GM23338 (cell line): ENCODE measurements around the gene FRYL. TPM values are rescaled to one million over a fixed set of nuclear protein-coding genes. Genes with fewer than 3 reads are reported as not detected.

Source experiments
- ATAC-seq: fragments of 200-7000 bp; cut with Tn5 transposase; 3 replicates; pipeline ENCODE4 v1.9.1; 2020
- DNase-seq: peaks from one replicate; pipeline ENCODE4 v3.0.0-alpha.2; 2015; ENCODE audit warnings: low spot score
- H2AFZ ChIP-seq: fragments of 200-600 bp; sonication (generic); 2 replicates; pipeline ENCODE4 v1.8.0; 2016; ENCODE audit warnings: antibody characterized with exemption, mild to moderate bottlenecking, moderate library complexity
- H3F3A ChIP-seq: fragments of 200-600 bp; sonication (generic); replicated peaks from 2 replicates; pipeline ENCODE4 v1.8.0; 2017; ENCODE audit warnings: antibody characterized with exemption, mixed run types, low read depth
- H3K27ac ChIP-seq: fragments of 200-600 bp; sonication (generic); 2 replicates; pipeline ENCODE4 v1.6.1; 2016; ENCODE audit warnings: low read depth
- H3K27me3 ChIP-seq: fragments of 200-600 bp; sonication (generic); 2 replicates; pipeline ENCODE4 v1.8.0; 2016; ENCODE audit warnings: mild to moderate bottlenecking, mixed run types, moderate library complexity; ENCODE audit not compliant: insufficient read depth
- H3K36me3 ChIP-seq: fragments of 200-600 bp; sonication (generic); 2 replicates; pipeline ENCODE4 v1.8.0; 2016; ENCODE audit warnings: mild to moderate bottlenecking; ENCODE audit not compliant: insufficient read depth
- H3K4me1 ChIP-seq: fragments of 200-600 bp; sonication (generic); 2 replicates; pipeline ENCODE4 v1.8.0; 2016; ENCODE audit warnings: mild to moderate bottlenecking, moderate library complexity; ENCODE audit not compliant: insufficient read depth
- H3K4me2 ChIP-seq: fragments of 200-600 bp; sonication (generic); 2 replicates; pipeline ENCODE4 v1.7.1; 2017; ENCODE audit warnings: mixed run types
- H3K4me3 ChIP-seq: fragments of 200-600 bp; sonication (generic); 2 replicates; pipeline ENCODE4 v1.6.1; 2016; ENCODE audit warnings: mixed run types
- H3K79me2 ChIP-seq: fragments of 200-600 bp; sonication (generic); replicated peaks from 2 replicates; pipeline ENCODE4 v1.8.0; 2017; ENCODE audit warnings: mild to moderate bottlenecking; ENCODE audit not compliant: insufficient read depth
- H3K9me2 ChIP-seq: fragments of 200-600 bp; sonication (generic); 2 replicates; pipeline ENCODE4 v1.8.0; 2017; ENCODE audit not compliant: insufficient read depth
- H4K20me1 ChIP-seq: fragments of 200-600 bp; sonication (generic); replicated peaks from 2 replicates; pipeline ENCODE4 v1.8.0; 2017; ENCODE audit warnings: mild to moderate bottlenecking; ENCODE audit not compliant: insufficient read depth
- H3K27ac Mint-ChIP-seq: 2 replicates; pipeline ENCODE4 v1.8.0; 2020; ENCODE audit warnings: inconsistent platforms, mild to moderate bottlenecking, moderate library complexity, mixed read lengths
- H3K27me3 Mint-ChIP-seq: 3 replicates; pipeline ENCODE4 v1.8.0; 2022; ENCODE audit warnings: low read depth, mild to moderate bottlenecking, moderate library complexity, mixed read lengths, inconsistent platforms; ENCODE audit not compliant: insufficient read depth, poor library complexity
- H3K36me3 Mint-ChIP-seq: 3 replicates; pipeline ENCODE4 v1.8.0; 2021; ENCODE audit warnings: low read depth, mild to moderate bottlenecking, inconsistent platforms, moderate library complexity, mixed read lengths
- H3K4me1 Mint-ChIP-seq: 3 replicates; pipeline ENCODE4 v1.8.0; 2020; ENCODE audit warnings: mild to moderate bottlenecking, inconsistent platforms, mixed read lengths
- H3K4me3 Mint-ChIP-seq: 3 replicates; pipeline ENCODE4 v1.8.0; 2021; ENCODE audit warnings: moderate library complexity, mild to moderate bottlenecking, inconsistent platforms, mixed read lengths
- H3K9me3 Mint-ChIP-seq: 3 replicates; pipeline ENCODE4 v1.8.0; 2020; ENCODE audit warnings: moderate library complexity, mild to moderate bottlenecking, inconsistent platforms, mixed read lengths
- CREB1 ChIP-seq: fragments of 250-450 bp; sonication (Bioruptor Pico); IDR thresholded peaks from 2 replicates; pipeline ENCODE4 v1.5.0; 2020; ENCODE audit warnings: low read depth, mild to moderate bottlenecking, moderate library complexity
- CTCF ChIP-seq, 2 experiments: fragments of 200-600 bp in 1 of 2; sonication (generic) in 1 of 2; conservative IDR thresholded peaks; 2 replicates each; pipeline versions ENCODE4 v1.5.1 to v1.6.1; 2016 to 2017; ENCODE audit warnings: antibody characterized with exemption in 2 of 2, low read depth in 2 of 2, mild to moderate bottlenecking in 2 of 2, moderate library complexity in 1 of 2
- ETS1 ChIP-seq: IDR thresholded peaks from 2 replicates; pipeline ENCODE4 v1.6.1; 2016; ENCODE audit warnings: antibody characterized with exemption
- EZH2 ChIP-seq: fragments of 200-600 bp; sonication (generic); IDR thresholded peaks from one replicate; pipeline ENCODE4 v1.8.0; 2017; ENCODE audit warnings: antibody characterized with exemption, mild to moderate bottlenecking, low read depth; ENCODE audit not compliant: unreplicated experiment
- EZH2phosphoT487 ChIP-seq: fragments of 200-600 bp; sonication (generic); IDR thresholded peaks from one replicate; pipeline ENCODE4 v1.8.1; 2018; ENCODE audit warnings: antibody characterized with exemption; ENCODE audit not compliant: unreplicated experiment
- JUNB ChIP-seq: IDR thresholded peaks from one replicate; pipeline ENCODE4 v1.6.1; 2016; ENCODE audit warnings: antibody characterized with exemption; ENCODE audit not compliant: unreplicated experiment
- NANOG ChIP-seq: IDR thresholded peaks from 2 replicates; pipeline ENCODE4 v1.6.1; 2016; ENCODE audit warnings: antibody characterized with exemption, borderline replicate concordance
- POLR2AphosphoS5 ChIP-seq: IDR thresholded peaks from 2 replicates; pipeline ENCODE4 v1.6.1; 2016; ENCODE audit warnings: antibody characterized with exemption, low read depth
- REST ChIP-seq: IDR thresholded peaks from one replicate; pipeline ENCODE4 v1.6.1; 2018; ENCODE audit warnings: antibody characterized with exemption; ENCODE audit not compliant: unreplicated experiment
- STAT1 ChIP-seq: IDR thresholded peaks from one replicate; pipeline ENCODE4 v1.6.1; 2016; ENCODE audit warnings: antibody characterized with exemption; ENCODE audit not compliant: unreplicated experiment
- ZNF114 ChIP-seq: fragments of 250-450 bp; sonication (Bioruptor Pico); IDR thresholded peaks from 2 replicates; pipeline ENCODE4 v1.5.0; 2020; ENCODE audit warnings: mild to moderate bottlenecking, moderate library complexity
- ZNF331 ChIP-seq: fragments of 250-450 bp; sonication (Bioruptor Pico); IDR thresholded peaks from 2 replicates; pipeline ENCODE4 v1.5.0; 2020; ENCODE audit warnings: low read depth, mild to moderate bottlenecking, moderate library complexity
- ZNF462 ChIP-seq: fragments of 250-450 bp; sonication (Bioruptor Pico); IDR thresholded peaks from 2 replicates; pipeline ENCODE4 v1.5.0; 2020; ENCODE audit warnings: mild to moderate bottlenecking, moderate library complexity
- polyA plus RNA-seq: library from polyadenylated mRNA; unstranded; fragments of >200 nt; fragmentation: Nextera tagmentation; extraction: Ambion mirVana; gene quantifications from 2 replicates; pipeline ENCODE4 v1.2.1, GENCODE V29; 2016
- total RNA-seq: library from RNA; depleted of rRNA; stranded (reverse); fragments of >200 nt; shearing (Covaris generic); gene quantifications from 2 replicates; pipeline ENCODE4 v1.2.3, GENCODE V29; 2014

The FRYL gene
- total and polyA plus RNA-seq, 2 experiments from 2014 or later, result 30.7 to 53.3 TPM

GRCh38 chr4:48470570-48470969, 309.5 kb downstream of the FRYL start:
- no peak for DNase-seq
- H3K9me3 Mint-ChIP-seq, result no peaks in the 10 kb centered on the region
- Histone ChIP-seq H3K79me2 (no peaks in the 10 kb centered on the region), H3K4me2 (no peak overlapping the region), H4K20me1 (no peaks in the 10 kb centered on the region), H3K4me3 (no peak overlapping the region), H3K27ac (no peak overlapping the region), H2AFZ (peak overlapping the region; percentile 81; the same call in 1 of the 2 replicates), H3K27me3 (no peaks in the 10 kb centered on the region), H3K9me2 (no peaks in the 10 kb centered on the region), H3F3A (no peaks in the 10 kb centered on the region), H3K4me1 (peaks cover 15% of the 10 kb centered on the region; the same call in 1 of the 2 replicates), H3K36me3 (no peaks in the 10 kb centered on the region)
- peaks cover 10% of the 10 kb centered on the region for H3K4me1 Mint-ChIP-seq
- no peak overlapping the region for H3K4me3 Mint-ChIP-seq
- TF ChIP-seq ETS1, result no peak
- TF ChIP-seq ZNF462 (CRISPR knock-in tag), result no peak
- no peak for TF ChIP-seq ZNF331 (CRISPR knock-in tag)
- TF ChIP-seq REST, result no peak
- TF ChIP-seq JUNB, result no peak
- no peak for TF ChIP-seq EZH2phosphoT487
- no peak for TF ChIP-seq EZH2
- no peak for TF ChIP-seq ZNF114 (CRISPR knock-in tag)
- TF ChIP-seq CTCF (conservative IDR thresholded peaks at IDR 0.05; ENCODE audit: low read depth in 2 of 2), result no peak
- TF ChIP-seq STAT1, result no peak
- no peak for TF ChIP-seq CREB1 (CRISPR knock-in tag)
- TF ChIP-seq NANOG, result no peak
- no peak for TF ChIP-seq POLR2AphosphoS5
- H3K27ac Mint-ChIP-seq, result no peak overlapping the region
- ATAC-seq, result no peak
- H3K36me3 Mint-ChIP-seq, result no peaks in the 10 kb centered on the region
- peaks cover 2% of the 10 kb centered on the region for H3K27me3 Mint-ChIP-seq
